Measurements from ENCODE around the gene RNF138.
"Not testable (repeated sequence)": the region's sequence is repeated elsewhere in the genome, so short reads cannot be mapped to it uniquely, and the experiment has no call there.

The RNF138 gene

DNA sequence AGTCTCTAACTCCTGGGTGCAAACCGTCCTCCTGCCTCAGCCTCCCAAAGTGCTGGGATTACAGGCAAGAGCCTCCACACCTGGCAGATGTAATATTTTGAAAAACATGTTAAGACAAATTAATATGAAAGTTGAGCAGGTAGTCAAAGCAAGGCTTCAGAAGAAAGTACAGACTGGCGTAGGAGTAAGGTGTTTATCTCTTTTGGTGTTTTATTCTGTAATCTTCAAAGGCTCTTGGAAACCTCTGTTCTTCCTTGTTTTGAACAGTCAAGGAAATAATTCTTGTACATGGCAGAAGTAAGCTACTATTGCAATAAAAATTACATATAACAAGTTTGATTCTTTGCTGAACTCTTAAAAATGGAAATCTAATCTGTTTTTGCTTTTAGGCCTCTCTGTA, 5.3 kb downstream of the RNF138 start:
- DNase-seq: no peak

DNA sequence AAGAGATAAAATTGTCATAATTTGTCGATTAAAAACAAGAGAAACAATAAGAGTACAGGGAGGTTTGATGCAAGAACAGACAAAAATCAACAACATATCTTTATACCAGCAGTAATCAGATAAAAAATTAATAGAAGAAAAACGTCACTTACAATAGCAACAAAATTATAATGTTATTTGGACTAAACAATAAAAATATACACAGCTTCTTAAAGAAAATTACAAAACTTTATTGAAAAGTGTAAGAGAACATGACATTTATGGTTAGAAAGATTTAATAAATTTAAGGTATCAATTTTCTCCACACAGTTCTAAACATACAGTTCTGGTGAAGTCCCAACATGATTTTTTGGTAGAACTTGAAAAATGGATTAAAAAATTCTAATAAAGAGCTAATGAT, 12.8 kb downstream of the RNF138 start:
- DNase-seq: no peak

DNA sequence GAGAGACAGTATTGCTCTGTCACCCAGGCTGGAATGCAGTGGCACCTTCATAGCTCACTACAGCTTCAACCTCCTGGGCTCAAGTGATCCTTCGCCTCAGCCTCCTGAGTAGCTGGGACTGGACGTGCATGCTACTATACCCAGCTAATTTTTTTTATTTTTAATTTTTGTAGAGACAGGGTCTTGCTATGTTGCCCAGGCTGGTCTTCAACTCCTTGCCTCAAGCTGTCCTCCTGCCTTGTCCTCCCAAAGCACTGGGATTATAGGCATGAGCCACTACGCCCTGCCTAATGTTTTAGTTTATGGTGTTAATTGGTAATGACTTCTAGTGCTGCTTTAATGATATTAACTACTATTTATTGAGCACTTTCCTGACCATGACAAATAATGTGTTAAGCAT, 18.3 kb downstream of the RNF138 start:
- no peak for DNase-seq

DNA sequence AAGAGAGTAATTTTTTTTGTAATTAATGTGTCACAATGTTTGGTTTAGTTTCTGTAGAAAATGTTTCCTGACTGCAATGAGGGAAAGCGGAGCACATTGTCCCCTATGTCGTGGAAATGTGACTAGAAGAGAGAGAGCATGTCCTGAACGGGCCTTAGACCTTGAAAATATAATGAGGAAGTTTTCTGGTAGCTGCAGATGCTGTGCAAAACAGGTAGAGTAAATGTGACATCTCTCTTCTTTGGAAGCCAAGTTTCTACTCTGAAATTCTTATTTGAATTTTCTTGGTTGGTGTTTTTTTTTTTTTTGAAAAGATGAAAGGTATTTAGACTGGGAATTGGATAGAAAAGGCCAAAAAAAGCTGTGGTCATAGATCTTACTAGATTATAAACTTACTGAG, 20.0 kb downstream of the RNF138 start:
- DNase-seq: no peak

DNA sequence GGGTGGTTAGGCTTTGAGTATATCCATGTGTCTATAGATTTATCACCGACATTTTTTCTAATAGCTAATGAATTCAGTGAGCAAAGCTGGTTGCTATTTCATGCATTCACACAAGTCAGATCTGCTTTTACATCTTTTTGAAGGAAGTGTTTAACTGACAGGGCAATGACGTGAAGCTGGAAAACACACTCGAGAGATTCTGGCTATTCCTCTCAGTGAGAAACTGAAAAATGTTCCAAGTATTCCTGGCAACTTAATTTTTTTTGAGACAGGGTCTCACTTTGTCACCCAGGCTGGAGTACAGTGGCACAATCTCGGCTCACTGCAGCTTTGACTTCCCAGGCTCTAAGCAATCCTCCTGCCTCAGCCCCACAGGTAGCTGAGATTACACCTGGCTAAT, 21.2 kb downstream of the RNF138 start:
- DNase-seq: no peak

DNA sequence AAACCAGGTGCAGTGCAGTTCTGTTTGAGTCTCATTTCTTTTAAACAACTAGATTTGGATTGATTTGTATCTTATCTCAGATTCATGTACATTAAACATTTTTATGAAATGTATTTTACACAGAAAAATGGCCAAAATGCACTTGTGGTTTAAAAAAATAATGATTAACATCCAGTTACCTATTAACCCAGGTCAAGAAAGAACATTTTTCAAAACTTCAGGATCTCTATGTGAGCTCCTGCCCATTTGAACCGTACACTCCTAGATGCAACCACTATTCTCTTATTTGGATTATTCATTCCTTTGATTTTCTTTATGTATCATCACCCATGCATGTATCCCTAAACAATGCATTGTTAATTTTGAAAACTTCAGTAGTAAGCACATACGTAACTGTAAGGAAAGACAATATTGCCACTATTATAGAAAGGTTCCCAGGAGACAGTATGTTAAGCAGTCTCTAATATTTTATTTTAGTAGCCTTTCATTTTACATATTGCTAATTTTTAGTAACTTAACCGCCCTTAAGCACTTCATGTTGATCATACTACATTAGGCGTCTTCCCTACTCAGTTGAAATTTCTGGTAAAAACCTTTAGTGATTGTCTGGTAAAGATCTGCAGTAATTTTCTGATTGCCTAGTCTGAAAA, 22.7 kb downstream of the RNF138 start:
- DNase-seq: no peak

DNA sequence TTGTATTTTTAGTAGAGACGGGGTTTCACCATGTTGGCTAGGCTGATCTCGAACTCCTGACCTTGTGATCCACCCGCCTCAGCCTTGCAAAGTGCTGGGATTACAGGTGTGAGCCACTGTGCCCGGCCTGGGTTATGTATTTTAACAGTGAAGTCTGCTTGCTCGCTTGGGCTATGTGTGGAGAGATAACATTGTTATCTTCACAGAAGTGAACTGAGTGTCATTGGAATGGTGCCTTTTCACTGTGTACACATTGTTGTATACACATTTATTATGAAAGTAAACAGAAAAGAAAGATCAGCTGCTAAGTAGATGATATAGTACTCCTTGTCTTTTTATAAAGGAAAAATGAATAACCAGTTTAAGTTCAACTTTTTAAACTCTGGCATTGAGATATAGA, 30.4 kb downstream of the RNF138 start:
- DNase-seq: no peak

DNA sequence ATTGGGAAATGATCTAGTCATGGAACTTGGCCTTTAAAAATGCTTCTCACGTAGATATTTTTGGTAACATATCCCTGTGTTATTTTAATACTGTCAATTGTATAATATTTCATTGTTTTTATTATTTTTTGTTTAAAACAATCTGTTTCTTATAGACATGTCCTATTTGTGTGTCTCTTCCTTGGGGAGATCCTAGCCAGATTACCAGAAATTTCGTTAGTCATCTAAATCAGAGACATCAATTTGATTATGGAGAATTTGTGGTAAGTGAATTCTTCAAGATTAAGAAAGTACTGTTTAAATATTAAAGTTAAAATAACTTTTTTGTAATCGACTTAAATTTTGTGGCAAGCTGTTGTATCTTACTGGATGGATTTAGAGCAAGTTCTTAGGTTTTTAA, 34.9 kb downstream of the RNF138 start:
- no peak for DNase-seq

DNA sequence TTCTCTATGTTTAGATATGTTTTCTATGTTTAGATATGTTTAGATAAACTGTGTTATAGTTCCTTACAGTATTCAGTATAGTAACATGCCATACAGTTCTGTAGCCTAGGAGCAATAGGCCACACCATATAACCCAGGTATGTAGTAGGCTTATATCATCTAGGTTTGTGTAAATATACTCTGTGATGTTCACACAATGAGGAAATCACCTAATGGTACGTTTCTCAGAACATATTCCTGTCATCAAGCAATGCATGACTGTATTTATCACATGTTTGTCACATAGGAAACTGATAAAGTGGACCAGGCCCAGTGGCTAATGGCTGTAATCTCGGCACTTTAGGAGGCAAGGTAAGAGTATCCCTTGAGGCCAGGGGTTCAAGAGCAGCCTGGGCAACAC, 44.0 kb downstream of the RNF138 start:
- DNase-seq: no peak

DNA sequence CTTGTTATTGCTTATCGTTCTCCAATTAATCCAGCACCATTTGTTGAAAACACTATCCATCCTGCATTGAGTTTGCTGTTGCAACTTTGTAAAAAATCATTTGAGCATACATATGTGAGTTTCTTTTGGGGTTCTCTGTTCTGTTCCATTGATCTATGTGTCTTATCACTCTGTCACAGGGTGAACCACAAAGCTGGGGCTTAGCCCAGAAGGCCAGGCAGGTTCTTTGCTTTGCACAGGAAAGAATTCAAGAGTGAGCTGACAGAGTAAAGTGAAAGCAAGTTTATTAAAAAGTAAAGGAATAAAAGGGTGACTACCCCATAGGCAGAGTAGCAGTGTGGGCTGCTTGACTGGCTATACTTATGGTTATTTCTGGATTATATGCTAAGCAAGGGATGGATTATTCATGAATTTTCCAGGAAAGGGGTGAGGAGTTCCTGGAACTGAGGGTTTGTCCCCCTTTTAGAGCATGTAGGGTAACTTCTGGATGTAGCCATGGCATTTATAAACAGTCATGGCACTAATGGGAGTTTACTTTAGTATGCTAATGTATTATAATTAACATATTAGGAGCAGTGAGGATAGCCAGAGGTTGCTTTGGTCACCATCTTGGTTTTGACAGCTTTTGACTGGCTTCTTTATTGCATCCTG, 46.8 kb downstream of the RNF138 start:
- DNase-seq: no peak

DNA sequence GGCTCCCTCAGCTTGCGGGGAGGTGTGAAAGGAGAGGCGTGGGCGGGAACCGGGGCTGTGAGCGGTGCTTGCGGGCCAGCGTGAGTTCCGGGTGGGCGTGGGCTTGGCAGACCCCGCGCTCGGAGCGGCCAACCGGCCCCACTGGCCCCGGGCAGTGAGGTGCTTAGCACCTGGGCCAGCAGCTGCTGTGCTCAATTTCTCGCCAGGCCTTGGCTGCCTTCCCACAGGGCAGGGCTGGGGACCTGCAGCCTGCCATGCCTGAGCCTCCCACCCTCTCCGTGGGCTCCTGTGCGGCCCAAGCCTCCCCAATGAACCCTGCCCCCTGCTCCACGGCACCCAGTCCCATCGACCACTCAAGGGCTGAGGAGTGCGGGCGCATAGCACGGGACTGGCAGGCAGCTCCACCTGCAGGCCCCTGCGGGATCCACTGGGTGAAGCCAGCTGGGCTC, 48.2 kb downstream of the RNF138 start:
- DNase-seq: no peak

DNA sequence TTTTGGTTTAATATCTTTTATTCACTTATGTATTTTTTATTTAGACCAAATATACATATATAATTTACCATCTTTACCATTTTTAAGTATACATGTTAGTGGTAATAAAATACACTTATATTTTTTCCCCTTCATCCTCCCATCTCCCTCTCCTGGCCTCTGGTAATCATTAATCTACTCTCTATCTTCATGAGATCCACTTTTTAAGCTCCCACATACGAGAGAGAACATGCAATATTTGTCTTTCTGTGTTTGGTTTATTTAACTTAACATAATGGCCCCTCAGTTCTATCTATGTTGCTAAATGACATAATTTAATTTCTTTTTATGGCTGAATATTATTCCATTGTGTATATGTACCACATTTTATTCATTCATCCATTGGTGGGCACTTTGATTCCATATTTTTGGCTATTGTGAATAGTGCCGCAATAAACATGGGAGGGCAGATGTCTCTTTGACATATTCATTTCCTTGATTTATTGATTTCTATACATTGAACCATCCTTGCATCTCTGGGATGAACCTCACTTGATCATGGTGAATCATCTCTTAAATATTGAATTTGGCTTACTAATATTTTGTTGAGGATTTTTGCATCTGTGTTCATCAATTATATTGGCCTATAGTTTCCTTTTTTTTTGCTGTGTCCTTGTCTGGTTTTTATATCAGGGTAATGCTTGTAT, 56.7 kb downstream of the RNF138 start:
- DNase-seq: no peak

DNA sequence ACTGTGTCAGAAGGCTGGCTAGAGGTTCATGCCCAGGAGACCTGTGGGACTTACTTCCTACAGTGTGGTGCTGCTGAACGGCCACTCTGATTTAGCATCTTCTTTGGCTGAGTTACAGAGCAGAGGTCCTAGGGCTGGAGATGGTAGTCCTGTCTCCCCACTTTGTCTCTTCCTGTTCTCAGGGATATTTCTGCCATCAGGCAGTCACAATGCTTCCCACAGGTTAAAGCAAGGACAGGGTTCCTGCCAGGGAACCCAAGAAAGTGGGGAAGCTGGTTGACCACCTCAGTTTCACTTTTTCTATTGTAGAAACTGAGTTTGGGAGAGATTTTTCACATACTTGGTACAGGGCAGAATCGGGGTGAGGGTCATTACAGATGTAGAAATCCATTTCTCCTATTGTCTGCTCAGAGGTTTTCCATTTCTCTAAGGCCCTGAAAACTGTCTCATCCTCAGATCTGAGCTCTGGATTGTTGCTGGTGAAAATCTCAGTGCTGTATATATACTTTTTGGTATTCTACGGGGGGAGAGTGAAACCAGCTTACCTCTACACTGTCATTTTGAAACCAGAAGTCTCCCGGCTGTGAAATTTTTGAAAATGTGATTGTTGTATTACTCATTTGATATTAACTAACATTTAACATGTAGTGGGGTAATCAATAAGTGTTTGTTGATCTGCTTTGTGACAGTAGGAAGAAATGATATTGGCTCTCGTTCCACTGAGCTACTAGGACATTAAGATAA, 61.2 kb downstream of the RNF138 start:
- DNase-seq: no peak

DNA sequence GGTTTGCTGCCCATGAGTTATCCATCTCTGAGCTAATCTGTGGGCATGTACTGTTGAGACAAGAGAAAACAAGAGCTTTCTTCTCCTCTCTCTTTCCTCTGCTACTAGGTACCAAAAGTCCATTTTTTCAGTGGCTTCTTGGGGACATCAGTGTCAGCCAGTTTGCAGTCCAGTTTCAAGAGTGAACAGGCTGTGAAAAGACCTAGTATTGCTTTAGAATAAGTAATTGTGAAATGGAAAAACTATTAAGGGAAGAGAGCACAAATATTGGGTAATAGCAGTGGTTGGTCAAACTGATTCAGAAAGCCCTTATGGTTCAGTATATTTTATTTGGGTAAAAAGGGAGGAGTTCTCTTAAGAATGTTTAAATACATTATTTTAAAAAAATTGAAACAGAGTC, 65.2 kb downstream of the RNF138 start:
- DNase-seq: no peak

DNA sequence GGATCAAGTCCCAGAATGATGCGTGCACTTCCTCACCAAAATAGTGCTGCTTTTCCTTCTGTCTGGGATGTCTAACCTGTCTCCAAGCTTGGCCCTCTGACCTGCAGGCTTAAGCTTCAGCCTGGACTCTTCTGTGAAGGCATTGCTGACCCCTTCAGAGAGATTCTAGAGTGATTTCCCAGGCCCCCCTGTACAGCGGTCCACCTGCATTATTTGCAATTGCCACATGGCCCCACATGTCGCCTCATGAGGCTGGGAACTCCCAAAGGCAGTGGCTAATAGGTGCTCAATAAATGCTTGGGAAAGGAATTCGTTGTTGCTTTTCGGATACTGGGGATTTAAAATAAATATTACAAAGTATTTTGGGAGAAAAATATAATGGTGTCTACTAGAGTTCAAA, 65.9 kb downstream of the RNF138 start:
- no peak for DNase-seq

DNA sequence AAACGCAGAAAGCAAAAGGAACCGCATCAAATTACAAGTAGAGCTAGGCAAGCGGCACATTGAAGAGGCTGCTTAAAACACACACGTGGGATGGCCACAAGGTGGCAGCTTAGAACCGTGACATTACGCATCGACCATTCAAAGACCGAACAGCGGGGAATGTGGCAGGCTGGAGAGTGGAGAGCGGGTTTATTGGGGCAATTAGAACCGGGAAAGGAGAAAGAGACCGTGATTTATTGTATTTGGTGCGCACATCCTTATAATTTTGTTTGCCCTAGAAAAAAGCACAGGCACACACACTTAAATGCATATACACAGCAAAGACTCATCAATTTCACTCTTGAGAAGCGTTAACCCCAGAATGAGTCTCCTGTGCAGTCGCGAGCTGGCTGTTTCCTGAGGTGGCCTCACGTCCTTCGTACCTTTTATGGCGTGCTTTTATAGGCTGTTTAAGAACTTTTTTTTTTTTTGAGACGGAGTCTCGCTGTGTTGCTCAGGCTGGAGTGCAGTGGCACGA, 66.5 kb downstream of the RNF138 start:
- peak; percentile 70 for DNase-seq

DNA sequence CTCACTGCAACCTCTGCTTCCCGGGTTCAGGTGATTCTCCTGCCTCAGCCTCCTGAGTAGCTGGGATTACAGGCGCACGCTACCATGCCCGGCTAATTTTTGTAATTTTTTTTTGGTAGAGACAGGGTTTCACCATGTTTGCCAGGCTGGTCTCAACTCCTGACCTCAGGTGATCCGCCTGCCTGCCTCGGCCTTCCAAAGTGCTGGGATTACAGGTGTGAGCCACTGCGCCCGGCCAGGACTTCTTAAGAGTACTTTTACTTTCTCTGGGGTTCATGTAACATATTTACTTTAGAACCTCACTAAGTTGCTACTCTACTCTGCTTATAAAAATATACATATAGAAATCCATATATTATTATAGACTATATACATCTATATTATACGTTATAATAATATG, 67.0 kb downstream of the RNF138 start:
- not testable (repeated sequence) for DNase-seq

DNA sequence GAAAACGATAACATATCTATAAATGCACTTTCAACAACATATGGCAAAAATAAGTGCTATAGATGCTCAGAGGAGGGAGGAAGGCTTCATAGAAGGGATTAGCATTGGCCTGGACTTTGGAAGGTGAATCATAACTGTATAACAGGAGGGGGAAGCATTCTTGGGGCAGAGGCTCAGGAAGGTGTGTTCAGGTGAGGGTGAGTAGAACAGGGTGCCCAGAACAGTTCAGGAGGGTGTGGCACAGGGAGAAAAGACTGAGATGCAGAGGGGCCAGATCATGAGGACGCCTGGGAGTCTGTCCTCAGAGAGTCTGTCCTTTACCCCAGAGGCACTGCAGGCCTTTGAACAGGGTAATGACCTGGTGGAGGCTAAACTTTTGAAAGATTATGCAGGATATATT, 68.9 kb downstream of the RNF138 start:
- no peak for DNase-seq

DNA sequence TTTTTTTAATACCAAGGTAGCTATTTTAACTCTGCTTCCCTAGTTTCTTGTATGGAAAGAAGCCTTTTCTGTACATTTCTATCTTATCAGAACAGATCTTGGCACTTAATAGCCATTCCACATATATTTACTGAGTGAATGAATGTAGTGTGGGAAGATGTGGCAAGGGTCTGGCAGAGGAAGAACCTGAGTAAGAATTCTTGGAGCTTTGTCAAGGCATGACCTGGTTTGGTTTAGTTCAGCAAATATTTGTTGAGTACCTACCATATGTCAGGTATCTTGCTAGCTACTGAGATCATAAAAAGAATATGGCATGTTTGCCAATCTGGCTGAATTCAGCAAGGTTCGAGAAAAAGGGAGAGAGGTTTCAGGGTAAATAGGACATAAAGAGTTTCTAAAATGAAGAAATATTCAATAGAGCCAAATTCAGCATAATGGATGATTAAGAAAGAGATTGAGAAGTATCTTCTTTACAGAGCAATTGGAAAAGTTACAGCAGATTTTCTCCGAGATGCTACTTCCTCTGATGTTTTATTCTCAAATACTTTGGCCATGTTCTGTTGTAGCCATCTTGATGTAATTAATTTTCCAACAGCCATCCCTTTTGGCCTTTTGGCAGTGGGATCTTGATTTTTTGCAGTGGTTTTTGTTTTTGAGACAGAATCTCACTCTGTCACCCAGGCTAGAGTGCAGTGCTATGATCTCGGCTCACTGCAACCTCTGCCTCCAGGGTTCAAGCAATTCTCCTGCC, 76.5 kb downstream of the RNF138 start:
- no peak for DNase-seq

DNA sequence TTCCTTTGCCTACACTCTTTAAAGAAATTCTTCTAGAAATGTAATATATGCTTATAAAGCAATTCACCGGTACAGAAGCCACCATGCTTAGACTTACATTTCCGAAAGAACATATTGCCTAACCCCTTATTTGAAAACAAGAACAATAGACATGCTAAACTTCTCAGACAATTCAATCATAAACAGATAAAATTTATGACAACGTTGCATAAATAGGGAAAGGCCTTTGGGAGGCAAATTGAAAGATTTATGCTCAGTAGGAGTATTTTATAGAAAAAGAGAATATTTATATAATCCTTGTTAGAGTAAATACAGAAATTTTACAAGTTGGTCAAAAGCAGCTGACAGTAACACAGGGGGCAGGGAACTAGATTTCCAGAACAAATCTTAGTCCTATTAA, 82.0 kb downstream of the RNF138 start:
- no peak for DNase-seq

DNA sequence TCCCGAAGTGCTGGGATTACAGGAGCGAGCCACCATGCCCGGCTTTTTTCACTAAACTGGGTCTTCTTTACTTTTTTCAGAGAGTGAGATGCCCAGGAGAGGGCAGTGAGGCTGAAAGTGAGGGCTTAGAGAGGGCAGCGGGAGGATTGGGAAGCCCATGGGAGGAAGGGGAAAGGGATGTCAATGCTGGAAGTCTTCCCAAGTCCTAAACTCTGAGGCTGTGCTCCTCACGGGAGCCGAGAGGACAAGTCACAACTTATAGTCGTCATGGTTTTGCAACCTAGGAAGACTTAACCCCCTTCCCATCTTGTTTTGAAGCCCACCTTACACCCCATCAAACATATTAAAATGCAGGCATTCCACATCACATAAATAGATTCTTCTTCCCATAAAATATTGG, 83.0 kb downstream of the RNF138 start:
- DNase-seq: no peak

DNA sequence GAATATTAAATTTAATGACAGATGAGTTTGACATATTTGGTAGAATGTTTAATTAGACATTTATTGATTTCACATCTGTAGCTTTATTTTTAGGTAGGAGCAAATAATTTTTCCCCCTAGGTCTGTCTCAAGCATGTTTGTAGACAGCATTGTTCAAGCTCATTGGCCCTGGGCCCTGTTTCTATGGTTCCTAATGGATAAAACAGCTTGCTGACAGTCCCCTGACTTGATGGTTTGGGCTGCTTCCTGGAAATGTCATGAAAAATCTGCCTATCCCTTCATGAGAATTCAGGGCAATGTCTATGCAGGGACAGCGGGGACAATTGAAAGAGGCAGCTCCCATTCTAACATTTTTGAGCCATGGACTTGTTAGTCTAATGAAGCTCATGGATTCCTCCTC, 83.6 kb downstream of the RNF138 start:
- no peak for DNase-seq

DNA sequence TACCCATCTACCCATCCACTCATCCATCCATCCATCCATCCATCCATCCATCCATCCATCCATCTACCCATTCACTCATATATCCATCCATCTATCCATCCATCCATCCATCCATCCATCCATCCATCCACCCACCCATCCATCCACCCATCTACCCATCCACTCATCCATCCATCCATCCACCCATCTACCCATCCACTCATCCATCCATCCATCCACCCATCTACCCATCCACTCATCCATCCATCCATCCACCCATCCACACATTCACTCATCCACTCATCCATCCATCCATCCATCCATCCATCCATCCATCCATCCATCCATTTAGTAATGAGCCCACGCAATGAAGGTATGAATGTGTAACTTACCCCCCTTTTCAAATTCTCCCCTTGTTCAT, 85.1 kb downstream of the RNF138 start:
- not testable (repeated sequence) for DNase-seq
